Sigmoid colon (tissue), 7 donors: ENCODE results near the gene PLCH1. TPM values are rescaled to one million over a fixed set of nuclear protein-coding genes. Genes with fewer than 3 reads are reported as not detected.

Experiments used
- DNase-seq: peaks from one replicate; pipeline ENCODE4 v3.0.0-alpha.2; 2019
- H3K27ac ChIP-seq, 4 donors: fragments of 200-600 bp; sonication (generic); one replicate each; pipeline ENCODE4 v1.5.1; 2016 to 2019; ENCODE audit warnings: mild to moderate bottlenecking in 1 of 4
- H3K27me3 ChIP-seq, 3 donors: fragments of 200-600 bp; sonication (generic); one replicate each; pipeline ENCODE4 v1.5.1; 2019; ENCODE audit warnings: mild to moderate bottlenecking in 1 of 3
- H3K36me3 ChIP-seq, 4 donors: fragments of 200-600 bp; sonication (generic); one replicate each; pipeline ENCODE4 v1.5.1; 2016 to 2019
- H3K4me1 ChIP-seq, 4 donors: fragments of 200-600 bp; sonication (generic); one replicate each; pipeline ENCODE4 v1.5.1; 2017 to 2019
- H3K4me3 ChIP-seq, 4 donors: fragments of 200-600 bp; sonication (generic); one replicate each; pipeline ENCODE4 v1.5.1; 2017 to 2019; ENCODE audit warnings: mild to moderate bottlenecking in 2 of 4, moderate library complexity in 1 of 4
- H3K9me3 ChIP-seq, 4 donors: fragments of 200-600 bp in 3 of 4; sonication (generic) in 3 of 4; one replicate each; pipeline versions ENCODE4 v1.5.1 to v1.6.1; 2013 to 2019
- CTCF ChIP-seq, 4 experiments: fragments of 450-650 bp in 3 of 4; fragments of 200-600 bp in 1 of 4; IDR thresholded peaks; one replicate each; pipeline ENCODE4 v1.5.1; 2016 to 2019; ENCODE audit warnings: antibody characterized with exemption in 4 of 4, mild to moderate bottlenecking in 3 of 4, moderate library complexity in 2 of 4
- EP300 ChIP-seq, 4 donors: sonication (generic); formaldehyde crosslinking; IDR thresholded peaks; one replicate each; pipeline ENCODE4 v1.6.1; 2017; ENCODE audit warnings: antibody characterized with exemption in 4 of 4
- POLR2A ChIP-seq, 2 donors: fragments of 450-650 bp; IDR thresholded peaks; one replicate each; pipeline ENCODE4 v1.6.1; 2016; ENCODE audit warnings: antibody characterized with exemption in 2 of 2, mild to moderate bottlenecking in 2 of 2, moderate library complexity in 2 of 2
- POLR2AphosphoS5 ChIP-seq, 4 donors: sonication (generic); formaldehyde crosslinking; IDR thresholded peaks; one replicate each; pipeline ENCODE4 v1.6.1; 2017; ENCODE audit warnings: antibody characterized with exemption in 4 of 4
- WGBS, 2 donors: extraction: QIAGEN DNeasy Blood & Tissue Kit; methylation state at CpG; one replicate each; pipeline ENCODE4 v1.1.7; 2013; 5-methylcytosine and 5-hydroxymethylcytosine counted together
- intact Hi-C: fragments of 100-400 bp; cut with DNase I; formaldehyde crosslinking; loops from one replicate; pipeline ENCODE4 v1.15.1; 2023
- polyA plus RNA-seq, 3 donors: library from polyadenylated mRNA; stranded (reverse); fragments of 200-250 nt; gene quantifications; one replicate each; pipeline ENCODE4 v1.2.3, GENCODE V29; 2013
- total RNA-seq, 4 donors: library from RNA; depleted of rRNA; stranded (reverse); fragments of >200 nt; gene quantifications; one replicate each; pipeline ENCODE4 v1.1.0, GENCODE V29; 2016
- donor health status: healthy with polysubstance abuse.
- donor health status: Bipolar disorder and iron deficiency.
- donor health status: healthy.

PLCH1 gene
- total and polyA plus RNA-seq, 7 donors = 0.36 to 1.9 (median 0.83) TPM

- no peaks in the 10 kb centered on the region for H3K36me3 ChIP-seq
- DNase-seq = no peak
- no peaks in the 10 kb centered on the region for H3K9me3 ChIP-seq
- intact Hi-C loops = no loop called here
- H3K4me1 ChIP-seq = no peaks in the 10 kb centered on the region
- H3K27ac ChIP-seq = no peak overlapping the region
- H3K27me3 ChIP-seq = no peaks in the 10 kb centered on the region
- TF ChIP-seq CTCF (IDR thresholded peaks at IDR 0.05) (no peak), POLR2AphosphoS5 (IDR thresholded peaks at IDR 0.05) (no peak), POLR2A (IDR thresholded peaks at IDR 0.05) (no peak), EP300 (IDR thresholded peaks at IDR 0.05) (no peak)
- 81 to 92% methylated on average over 5 of the region's 5 CpGs for whole genome bisulfite sequencing, 2 donors
- no peak overlapping the region for H3K4me3 ChIP-seq
Measured at GRCh38 chr3:155658006-155658405, 86.9 kb downstream of the PLCH1 start.

GRCh38 chr3:155657161-155657560 lies 87.7 kb downstream of the PLCH1 start:
- WGBS, 2 donors = 85 to 90% methylated on average over 4 of the region's 4 CpGs
- DNase-seq = no peak
- Histone ChIP-seq H3K36me3 (no peaks in the 10 kb centered on the region), H3K4me3 (no peak overlapping the region), H3K4me1 (no peaks in the 10 kb centered on the region), H3K27me3 (no peaks in the 10 kb centered on the region), H3K9me3 (no peaks in the 10 kb centered on the region), H3K27ac (no peak overlapping the region)
- no peak for TF ChIP-seq EP300 (IDR thresholded peaks at IDR 0.05)
- TF ChIP-seq POLR2AphosphoS5 (IDR thresholded peaks at IDR 0.05) = no peak
- TF ChIP-seq POLR2A (IDR thresholded peaks at IDR 0.05) = no peak
- TF ChIP-seq CTCF (IDR thresholded peaks at IDR 0.05) = no peak
- intact Hi-C loops = no loop called here

DNA sequence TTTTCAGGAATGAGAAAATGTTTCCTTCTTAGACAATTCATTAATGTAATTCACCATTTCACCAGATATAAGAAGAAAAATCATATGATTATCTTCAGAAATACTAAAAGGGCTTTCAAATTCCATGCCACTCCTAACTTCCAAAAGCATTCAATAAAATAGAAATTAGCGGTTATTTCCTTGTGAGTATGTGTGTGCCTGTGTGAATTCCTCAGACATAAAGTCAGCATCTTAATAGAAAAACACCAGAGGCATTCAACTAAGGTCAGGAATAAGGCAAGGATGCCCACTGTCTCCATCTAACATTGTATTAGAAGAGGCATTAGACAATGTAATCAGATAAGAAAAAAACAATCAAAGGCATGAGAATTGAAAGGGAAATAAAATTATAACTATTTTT lies 88.4 kb downstream of the PLCH1 start:
- 86 to 98% methylated on average over 1 of the region's 1 CpG for WGBS, 2 donors
- no peak for TF ChIP-seq POLR2AphosphoS5 (IDR thresholded peaks at IDR 0.05)
- TF ChIP-seq CTCF (IDR thresholded peaks at IDR 0.05) = no peak
- TF ChIP-seq POLR2A (IDR thresholded peaks at IDR 0.05) = no peak
- no peak for TF ChIP-seq EP300 (IDR thresholded peaks at IDR 0.05)
- intact Hi-C loops = no loop called here

DNA sequence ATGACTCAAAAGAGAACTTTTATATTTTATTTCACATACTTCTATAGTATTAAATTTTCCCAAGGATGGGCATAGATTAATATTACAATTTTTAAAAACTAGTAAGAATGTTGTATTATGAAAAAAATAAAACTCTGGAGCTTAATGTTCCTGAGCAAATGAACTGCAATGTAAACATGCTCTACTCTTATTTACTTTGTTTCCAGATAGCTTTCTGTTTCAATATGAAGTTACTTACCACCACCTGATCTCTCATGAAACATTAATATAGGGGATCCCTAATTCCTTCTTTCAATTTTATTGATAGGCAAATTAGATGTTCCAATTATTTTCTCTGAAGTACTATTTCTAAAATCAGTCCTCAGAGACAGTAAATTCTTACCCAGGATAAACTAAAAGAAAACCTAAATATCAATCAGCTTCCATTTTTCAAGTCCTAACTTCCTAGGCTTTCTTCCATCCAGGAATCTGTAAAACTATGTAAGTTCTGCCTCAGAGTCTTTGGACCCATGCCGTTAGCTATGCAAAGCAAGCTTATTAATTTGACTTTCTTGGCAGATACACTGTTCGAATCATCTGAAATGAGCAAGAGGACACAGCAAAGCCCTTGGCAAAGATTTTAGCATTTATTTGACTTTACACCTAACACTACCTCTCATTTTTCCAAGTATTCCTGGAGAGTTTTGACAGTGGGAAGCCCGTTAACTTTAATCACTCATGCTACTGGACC lies 93.2 kb downstream of the PLCH1 start:
- no peak for TF ChIP-seq EP300 (IDR thresholded peaks at IDR 0.05)
- TF ChIP-seq CTCF (IDR thresholded peaks at IDR 0.05) = no peak
- TF ChIP-seq POLR2AphosphoS5 (IDR thresholded peaks at IDR 0.05) = no peak
- no peak for TF ChIP-seq POLR2A (IDR thresholded peaks at IDR 0.05)
- no peaks in the 10 kb centered on the region for H3K27me3 ChIP-seq
- H3K9me3 ChIP-seq = no peaks in the 10 kb centered on the region
- DNase-seq = no peak
- intact Hi-C loops = no loop called here
- H3K4me1 ChIP-seq = peaks cover 0 to 4% (median 0%) of the 10 kb centered on the region in 4 donors
- no peak overlapping the region for H3K27ac ChIP-seq
- H3K36me3 ChIP-seq = no peaks in the 10 kb centered on the region
- 80 to 84% methylated on average over 3 of the region's 3 CpGs for WGBS, 2 donors
- H3K4me3 ChIP-seq = no peak overlapping the region

More for the DNA sequence above, 88.4 kb downstream of the PLCH1 start:
- no peaks in the 10 kb centered on the region for H3K4me1 ChIP-seq
- no peak for DNase-seq
- no peaks in the 10 kb centered on the region for H3K9me3 ChIP-seq
- no peaks in the 10 kb centered on the region for H3K36me3 ChIP-seq
- H3K4me3 ChIP-seq = no peak overlapping the region
- H3K27ac ChIP-seq = no peak overlapping the region
- H3K27me3 ChIP-seq = no peaks in the 10 kb centered on the region
